ENCODE results near the gene ADAP2. TPM values are rescaled to one million over a fixed set of nuclear protein-coding genes. Genes with fewer than 3 reads are reported as not detected.
"Not testable (repeated sequence)": the region's sequence is repeated elsewhere in the genome, so short reads cannot be mapped to it uniquely, and the experiment has no call there.

The ADAP2 gene
- total RNA-seq, 4 donors from 2014 or later = 3.0 to 15.0 (median 9.4) TPM

- peaks cover 4 to 6% (median 5%) of the 10 kb centered on the region in 3 donors for H3K4me1 ChIP-seq
- no peak overlapping the region for H3K4me3 ChIP-seq
- peak overlapping the region in 1 of 4 donors; percentile 26 for H3K27ac ChIP-seq
- H3K27me3 ChIP-seq = no peaks in the 10 kb centered on the region
- intact Hi-C loops (cut with DNase I) = no loop called here
- 73 to 74% methylated on average over 9 of the region's 9 CpGs for WGBS, 2 donors
- no peaks in the 10 kb centered on the region for H3K9me3 ChIP-seq
- peak in 1 of 4 donors; percentile 12 for TF ChIP-seq POLR2A (IDR thresholded peaks at IDR 0.05)
- TF ChIP-seq, protein P1, sequence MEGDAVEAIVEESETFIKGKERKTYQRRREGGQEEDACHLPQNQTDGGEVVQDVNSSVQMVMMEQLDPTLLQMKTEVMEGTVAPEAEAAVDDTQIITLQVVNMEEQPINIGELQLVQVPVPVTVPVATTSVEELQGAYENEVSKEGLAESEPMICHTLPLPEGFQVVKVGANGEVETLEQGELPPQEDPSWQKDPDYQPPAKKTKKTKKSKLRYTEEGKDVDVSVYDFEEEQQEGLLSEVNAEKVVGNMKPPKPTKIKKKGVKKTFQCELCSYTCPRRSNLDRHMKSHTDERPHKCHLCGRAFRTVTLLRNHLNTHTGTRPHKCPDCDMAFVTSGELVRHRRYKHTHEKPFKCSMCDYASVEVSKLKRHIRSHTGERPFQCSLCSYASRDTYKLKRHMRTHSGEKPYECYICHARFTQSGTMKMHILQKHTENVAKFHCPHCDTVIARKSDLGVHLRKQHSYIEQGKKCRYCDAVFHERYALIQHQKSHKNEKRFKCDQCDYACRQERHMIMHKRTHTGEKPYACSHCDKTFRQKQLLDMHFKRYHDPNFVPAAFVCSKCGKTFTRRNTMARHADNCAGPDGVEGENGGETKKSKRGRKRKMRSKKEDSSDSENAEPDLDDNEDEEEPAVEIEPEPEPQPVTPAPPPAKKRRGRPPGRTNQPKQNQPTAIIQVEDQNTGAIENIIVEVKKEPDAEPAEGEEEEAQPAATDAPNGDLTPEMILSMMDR (IDR thresholded peaks at IDR 0.05) = no peak
- H3K36me3 ChIP-seq = no peaks in the 10 kb centered on the region
- DNase-seq = no peak
Observed at GRCh38 chr17:30961209-30962188, 39.8 kb downstream of the ADAP2 start.

- DNase-seq; H3K27me3 ChIP-seq; H3K4me1 ChIP-seq; intact Hi-C loops (cut with DNase I); H3K27ac ChIP-seq; H3K9me3 ChIP-seq; H3K4me3 ChIP-seq; H3K36me3 ChIP-seq: not testable (repeated sequence)
- WGBS, 2 donors = 77 to 95% methylated on average over 5 to 6 of the region's 8 CpGs
Observed at GRCh38 chr17:30964312-30964711, 42.6 kb downstream of the ADAP2 start.

DNA sequence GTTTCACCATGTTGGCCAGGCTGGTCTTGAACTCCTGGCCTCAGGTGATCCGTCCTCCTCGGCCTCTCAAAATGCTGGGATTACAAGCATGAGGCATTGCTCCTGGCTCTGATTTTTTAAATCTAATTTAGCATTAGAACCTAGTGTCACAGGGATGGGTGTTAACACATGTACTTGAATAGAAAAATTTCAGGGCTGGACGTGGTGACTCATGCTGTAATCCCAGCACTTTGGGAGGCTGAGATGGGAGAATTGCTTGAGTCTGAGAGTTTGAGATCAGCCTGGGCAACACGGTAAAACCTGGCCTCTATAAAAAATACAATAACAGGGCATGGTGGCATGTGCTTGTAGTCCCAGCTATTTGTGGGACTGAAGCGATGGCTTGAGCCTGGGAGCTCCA, 43.1 kb downstream of the ADAP2 start:
- DNase-seq = no peak
- intact Hi-C loops (cut with DNase I) = no loop called here
- 70 to 71% methylated on average over 3 to 5 of the region's 5 CpGs for WGBS, 2 donors

GRCh38 chr17:30965686-30966085, 43.9 kb downstream of the ADAP2 start:
- DNase-seq = no peak
- 86 to 89% methylated on average over 3 of the region's 3 CpGs for whole genome bisulfite sequencing, 2 donors
- Histone ChIP-seq H3K27ac (no peak overlapping the region), H3K4me3 (no peak overlapping the region), H3K36me3 (no peaks in the 10 kb centered on the region), H3K27me3 (no peaks in the 10 kb centered on the region), H3K9me3 (no peaks in the 10 kb centered on the region), H3K4me1 (peaks cover 0 to 10% (median 0%) of the 10 kb centered on the region in 3 donors)
- TF ChIP-seq POLR2A (IDR thresholded peaks at IDR 0.05) = no peak
- TF ChIP-seq, protein P1 (IDR thresholded peaks at IDR 0.05) = no peak
- intact Hi-C loops (cut with DNase I) = no loop called here

More for the DNA sequence above, 43.1 kb downstream of the ADAP2 start:
- Histone ChIP-seq H3K4me3 (no peak overlapping the region), H3K9me3 (no peaks in the 10 kb centered on the region), H3K27ac (no peak overlapping the region), H3K27me3 (no peaks in the 10 kb centered on the region), H3K36me3 (no peaks in the 10 kb centered on the region), H3K4me1 (peaks cover 0 to 3% (median 0%) of the 10 kb centered on the region in 3 donors)
- no peak for TF ChIP-seq POLR2A (IDR thresholded peaks at IDR 0.05)
- TF ChIP-seq, protein P1 (IDR thresholded peaks at IDR 0.05) = no peak

GRCh38 chr17:30967911-30968310, 46.2 kb downstream of the ADAP2 start:
- intact Hi-C loops (cut with DNase I); H3K27me3 ChIP-seq; H3K36me3 ChIP-seq; H3K27ac ChIP-seq; H3K4me3 ChIP-seq; DNase-seq; H3K9me3 ChIP-seq: not testable (repeated sequence)
- peaks cover 6 to 25% (median 12%) of the 10 kb centered on the region in 3 donors for H3K4me1 ChIP-seq
- WGBS, 2 donors = 89 to 96% methylated on average over 11 to 12 of the region's 13 CpGs
